Uterus (tissue), 4 donors: ENCODE results near the gene EIF5A. TPM values are rescaled to one million over a fixed set of nuclear protein-coding genes. Genes with fewer than 3 reads are reported as not detected.

ENCODE experiments used
- DNase-seq, 2 donors: peaks; one replicate each; pipeline ENCODE4 v3.0.0-alpha.2; 2019 to 2020
- H3K27ac ChIP-seq, 2 donors: fragments of 200-600 bp; sonication (generic); 1 replicate in 1 of 2; 2 replicates in 1 of 2; pipeline ENCODE4 v1.5.1; 2016 to 2018
- H3K27me3 ChIP-seq, 2 donors: fragments of 200-600 bp; sonication (generic); one replicate each; pipeline ENCODE4 v1.5.1; 2018 to 2019; ENCODE audit warnings: control low read depth in 1 of 2
- H3K36me3 ChIP-seq, 2 donors: fragments of 200-600 bp; sonication (generic); one replicate each; pipeline ENCODE4 v1.5.1; 2019; ENCODE audit warnings: control low read depth in 1 of 2
- H3K4me1 ChIP-seq, 2 donors: fragments of 200-600 bp; sonication (generic); one replicate each; pipeline ENCODE4 v1.5.1; 2018 to 2019; ENCODE audit warnings: control low read depth in 1 of 2
- H3K4me3 ChIP-seq, 2 donors: fragments of 200-600 bp; sonication (generic); 1 replicate in 1 of 2; 2 replicates in 1 of 2; pipeline ENCODE4 v1.5.1; 2018 to 2019; ENCODE audit warnings: mild to moderate bottlenecking in 1 of 2
- H3K9me3 ChIP-seq, 2 donors: fragments of 200-600 bp; sonication (generic); one replicate each; pipeline ENCODE4 v1.5.1; 2019; ENCODE audit warnings: control low read depth in 1 of 2
- CTCF ChIP-seq, 4 experiments: fragments of 200-600 bp in 2 of 4; fragments of 450-650 bp in 2 of 4; sonication (generic) in 2 of 4; IDR thresholded peaks; one replicate each; pipeline ENCODE4 v1.5.1; 2016 to 2019; ENCODE audit warnings: antibody characterized with exemption in 4 of 4, mild to moderate bottlenecking in 2 of 4, moderate library complexity in 1 of 4
- POLR2A ChIP-seq, 2 donors: fragments of 450-650 bp; IDR thresholded peaks; one replicate each; pipeline ENCODE4 v1.6.1; 2016; ENCODE audit warnings: antibody characterized with exemption in 2 of 2, mild to moderate bottlenecking in 1 of 2, moderate library complexity in 1 of 2
- intact Hi-C: fragments of 100-400 bp; cut with DNase I; formaldehyde crosslinking; loops from one replicate; pipeline ENCODE4 v1.15.1; 2023; ENCODE audit warnings: low total_unique reads
- total RNA-seq, 4 donors: library from RNA; depleted of rRNA in 3 of 4; stranded (reverse); fragments of >200 nt in 3 of 4; gene quantifications; one replicate each; pipeline versions ENCODE4 v1.1.0 to v1.2.4, GENCODE V29; 2014 to 2023
- donor health status: DM: yes; HTN: yes; CAD: no.

EIF5A gene
- total RNA-seq, 4 donors from 2014 or later = 75.3 to 219 (median 198) TPM

GRCh38 chr17:7285679-7286078 is 21.7 kb upstream of the EIF5A start:
- Histone ChIP-seq H3K27ac (no peak overlapping the region), H3K27me3 (no peaks in the 10 kb centered on the region), H3K4me1 (peaks cover 0 to 11% of the 10 kb centered on the region in 2 donors), H3K4me3 (no peak overlapping the region), H3K9me3 (no peaks in the 10 kb centered on the region), H3K36me3 (no peaks in the 10 kb centered on the region)
- intact Hi-C loops = no loop called here
- TF ChIP-seq POLR2A (IDR thresholded peaks at IDR 0.05) (no peak), CTCF (IDR thresholded peaks at IDR 0.05) (no peak)
- no peak for DNase-seq

DNA sequence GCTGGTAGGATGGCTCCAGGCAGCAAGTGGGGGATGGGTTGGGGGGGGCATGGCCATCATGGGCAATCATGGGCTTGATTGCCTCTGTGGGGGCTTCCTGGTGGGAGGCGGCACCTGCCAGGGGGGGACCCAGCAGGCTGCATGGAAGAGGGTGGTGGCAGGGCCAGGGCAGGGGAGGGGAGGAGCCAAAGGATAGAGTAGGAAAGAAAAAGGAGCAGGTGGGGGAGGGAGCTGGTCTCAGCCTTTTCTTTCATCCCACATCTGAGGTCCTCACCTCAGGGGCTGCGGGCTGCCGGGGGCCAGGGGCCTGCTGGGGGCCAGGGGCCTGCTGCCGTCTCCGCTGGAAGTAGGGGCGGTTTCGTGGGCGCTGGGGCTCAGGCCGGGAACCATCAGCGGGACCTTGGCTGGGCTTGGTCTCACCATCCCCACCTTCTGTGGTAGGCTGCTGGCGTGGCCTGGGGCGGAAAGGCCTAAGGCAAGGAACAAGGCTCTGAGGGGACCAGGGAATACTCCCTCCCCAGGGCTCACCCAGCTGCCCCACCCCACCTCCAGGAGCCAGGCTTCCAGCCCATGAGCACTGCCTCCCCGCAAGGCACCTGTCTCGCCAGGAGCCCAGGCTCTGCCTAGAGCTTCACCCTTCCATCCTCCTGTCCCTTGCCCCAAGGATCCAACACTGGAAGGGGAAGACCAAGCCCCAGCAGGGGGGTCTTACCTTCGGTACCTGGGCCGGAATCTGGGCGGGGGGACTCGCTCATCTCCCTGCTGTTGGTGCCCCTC is 18.0 kb upstream of the EIF5A start:
- H3K9me3 ChIP-seq = no peaks in the 10 kb centered on the region
- no peak for DNase-seq
- intact Hi-C loops = loop anchor here (10.0 kb wide), 1 partner anchor 235 kb away; no protein-coding TSS in a partner anchor
- no peak overlapping the region for H3K27ac ChIP-seq
- peaks cover 0 to 6% of the 10 kb centered on the region in 2 donors for H3K27me3 ChIP-seq
- TF ChIP-seq POLR2A (IDR thresholded peaks at IDR 0.05) (no peak), CTCF (IDR thresholded peaks at IDR 0.05) (no peak)
- peaks cover 0 to 15% of the 10 kb centered on the region in 2 donors for H3K4me1 ChIP-seq
- no peak overlapping the region for H3K4me3 ChIP-seq
- H3K36me3 ChIP-seq = no peaks in the 10 kb centered on the region

- DNase-seq = no peak
- Histone ChIP-seq H3K9me3 (no peaks in the 10 kb centered on the region), H3K27ac (no peak overlapping the region), H3K36me3 (no peaks in the 10 kb centered on the region), H3K27me3 (peaks cover 0 to 6% of the 10 kb centered on the region in 2 donors), H3K4me1 (peaks cover 0 to 20% of the 10 kb centered on the region in 2 donors), H3K4me3 (no peak overlapping the region)
- intact Hi-C loops = loop anchor here (10.0 kb wide), 1 partner anchor 235 kb away; no protein-coding TSS in a partner anchor
- TF ChIP-seq POLR2A (IDR thresholded peaks at IDR 0.05) = no peak
- no peak for TF ChIP-seq CTCF (IDR thresholded peaks at IDR 0.05)
These were observed 17.3 kb upstream of the EIF5A start for GRCh38 chr17:7290166-7290565.

DNA sequence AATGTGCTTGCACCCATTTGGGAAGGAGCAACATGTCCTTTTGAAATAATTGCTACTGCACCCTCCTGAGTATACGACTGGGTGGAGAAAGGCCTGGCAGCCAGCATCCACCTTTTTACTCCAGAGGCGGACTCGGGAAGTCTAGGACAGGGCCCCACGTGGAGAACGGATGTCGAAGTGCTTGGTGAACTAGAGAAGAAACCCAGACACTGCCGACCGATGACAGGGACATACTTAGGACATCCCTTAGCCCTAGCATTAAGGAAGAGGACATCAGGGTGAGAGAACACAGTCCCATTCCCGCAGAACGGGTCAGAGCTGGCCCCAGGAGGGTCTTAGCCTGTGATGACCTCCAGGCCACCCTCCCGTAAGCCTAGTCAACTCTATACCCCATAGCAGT is 16.7 kb upstream of the EIF5A start:
- H3K27ac ChIP-seq = no peak overlapping the region
- intact Hi-C loops = loop anchor here (10.0 kb wide), 1 partner anchor 236 kb away; no protein-coding TSS in a partner anchor

More for the DNA sequence above, 16.7 kb upstream of the EIF5A start:
- H3K27me3 ChIP-seq = peaks cover 0 to 6% of the 10 kb centered on the region in 2 donors
- DNase-seq = no peak
- no peaks in the 10 kb centered on the region for H3K9me3 ChIP-seq
- H3K36me3 ChIP-seq = no peaks in the 10 kb centered on the region
- H3K4me3 ChIP-seq = no peak overlapping the region
- peaks cover 0 to 22% of the 10 kb centered on the region in 2 donors for H3K4me1 ChIP-seq
- no peak for TF ChIP-seq CTCF (IDR thresholded peaks at IDR 0.05)
- TF ChIP-seq POLR2A (IDR thresholded peaks at IDR 0.05) = no peak
